H1 (cell line): ENCODE results near the gene TEX47. TPM values are rescaled to one million over a fixed set of nuclear protein-coding genes. Genes with fewer than 3 reads are reported as not detected.

Source experiments
- ASH2L ChIP-seq: fragments of 200-600, 300-600 bp; sonication (generic); IDR thresholded peaks from one replicate; pipeline ENCODE4 v1.7.1; 2017; ENCODE audit warnings: low read length
- BRCA1 ChIP-seq: IDR thresholded peaks from 2 replicates; pipeline ENCODE4 v1.6.1; 2012; ENCODE audit warnings: low read depth, low read length, improper control_type of control experiment
- CBX5 ChIP-seq: fragments of 300-800, 300-1000 bp; sonication (generic); IDR thresholded peaks from 2 replicates; pipeline ENCODE4 v1.7.1; 2016; ENCODE audit warnings: antibody characterized with exemption, low read length, low read depth
- CBX8 ChIP-seq: fragments of 300-800, 300-1000 bp; sonication (generic); IDR thresholded peaks from 2 replicates; pipeline ENCODE4 v1.7.1; 2016; ENCODE audit warnings: low read depth, low read length, borderline replicate concordance
- HDAC2 ChIP-seq, 2 experiments: fragments of 300-600 bp in 1 of 2; sonication (generic) in 1 of 2; IDR thresholded peaks; 2 replicates each; pipeline ENCODE4 v1.6.1; 2011 to 2012; ENCODE audit warnings: low read depth in 2 of 2, low read length in 2 of 2, mild to moderate bottlenecking in 2 of 2, moderate library complexity in 2 of 2, borderline replicate concordance in 1 of 2, inconsistent platforms in 1 of 2
- JUN ChIP-seq: IDR thresholded peaks from 2 replicates; pipeline ENCODE4 v1.6.1; 2011; ENCODE audit warnings: low read depth, mild to moderate bottlenecking, improper control_type of control experiment, low read length
- MAFK ChIP-seq: IDR thresholded peaks from 2 replicates; pipeline ENCODE4 v1.6.1; 2012; ENCODE audit warnings: low read depth, mild to moderate bottlenecking, improper control_type of control experiment, low read length
- RFX5 ChIP-seq: IDR thresholded peaks from 2 replicates; pipeline ENCODE4 v1.6.1; 2011; ENCODE audit warnings: low read depth, low read length, improper control_type of control experiment, borderline replicate concordance
- SP1 ChIP-seq: IDR thresholded peaks from 2 replicates; pipeline ENCODE4 v1.6.1; 2011; ENCODE audit warnings: low read depth, low read length
- TEAD4 ChIP-seq: IDR thresholded peaks from 2 replicates; pipeline ENCODE4 v1.6.1; 2012; ENCODE audit warnings: low read depth, low read length, inconsistent platforms, mixed read lengths
- polyA plus RNA-seq, 7 experiments: library from polyadenylated mRNA; depleted of rRNA in 3 of 7; stranded (reverse) in 5 of 7; unstranded in 2 of 7; fragments of >200 nt in 5 of 7; fragments of 200-250 nt in 2 of 7; gene quantifications; 1 replicate in 5 of 7; 2 replicates in 1 of 7; 4 replicates in 1 of 7; pipeline versions ENCODE4 v1.2.1 to v1.2.3, GENCODE V29; 2011 to 2013; ENCODE audit warnings: missing spikeins in 2 of 7, mixed read lengths in 2 of 7
- total RNA-seq: library from RNA; stranded (reverse); fragmentation: NEBNext Ultra II Directional; extraction: Animal tissue kit (Norgen Biotek cat#: 25700); gene quantifications from 2 replicates; pipeline ENCODE4 v1.2.1, GENCODE V29; 2021
- TF ChIP-seq, protein P1 (sequence below): IDR thresholded peaks from 2 replicates; pipeline ENCODE4 v1.6.1; 2011; ENCODE audit warnings: low read length, improper control_type of control experiment

Gene TEX47
- total and polyA plus RNA-seq, 2 of the 8 experiments (the other 6 are each of a cell fraction or from before 2014, with no cell fraction given): not detected

GRCh38 chr7:88826222-88826621, 30.7 kb upstream of the TEX47 start (continued):
- TF ChIP-seq CBX8 (no peak), TEAD4 (no peak), ASH2L (no peak), RFX5 (no peak), CBX5 (no peak), SP1 (no peak), HDAC2 (IDR thresholded peaks at IDR 0.05; ENCODE audit: borderline replicate concordance in 1 of 2, low read depth in 2 of 2, low read length in 2 of 2) (no peak), JUN (no peak), BRCA1 (no peak), MAFK (no peak)
- TF ChIP-seq, protein P1, sequence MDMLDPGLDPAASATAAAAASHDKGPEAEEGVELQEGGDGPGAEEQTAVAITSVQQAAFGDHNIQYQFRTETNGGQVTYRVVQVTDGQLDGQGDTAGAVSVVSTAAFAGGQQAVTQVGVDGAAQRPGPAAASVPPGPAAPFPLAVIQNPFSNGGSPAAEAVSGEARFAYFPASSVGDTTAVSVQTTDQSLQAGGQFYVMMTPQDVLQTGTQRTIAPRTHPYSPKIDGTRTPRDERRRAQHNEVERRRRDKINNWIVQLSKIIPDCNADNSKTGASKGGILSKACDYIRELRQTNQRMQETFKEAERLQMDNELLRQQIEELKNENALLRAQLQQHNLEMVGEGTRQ: no peak
- TF ChIP-seq, all 59 proteins: peak for 0
